ENCODE results near the gene UBAP2.

Gene UBAP2

DNA sequence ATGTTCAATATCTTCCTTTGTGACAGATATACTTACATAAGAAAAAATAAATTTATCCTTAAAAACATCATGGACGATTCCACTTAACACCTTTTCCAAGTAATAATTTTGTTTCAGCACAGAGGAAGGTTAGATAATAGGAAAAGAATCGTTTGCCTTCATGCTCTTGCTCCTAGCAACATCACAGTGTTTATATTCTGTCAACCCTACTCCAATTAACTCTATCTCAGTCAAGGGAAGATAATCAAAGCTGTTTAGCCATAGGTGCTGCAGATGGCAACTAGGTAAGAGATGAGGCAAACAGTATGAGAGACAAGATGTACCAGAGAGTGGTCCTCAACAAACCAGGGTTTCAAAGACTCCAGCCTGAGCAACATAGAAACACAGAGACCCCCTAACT is 55.6 kb downstream of the UBAP2 start:
- in situ Hi-C loops (cut with HindIII; ENCODE audit: low sequenced_read_pairs), result loop anchor here (5.0 kb wide), 1 partner anchor 104 kb away; no protein-coding TSS in a partner anchor

DNA sequence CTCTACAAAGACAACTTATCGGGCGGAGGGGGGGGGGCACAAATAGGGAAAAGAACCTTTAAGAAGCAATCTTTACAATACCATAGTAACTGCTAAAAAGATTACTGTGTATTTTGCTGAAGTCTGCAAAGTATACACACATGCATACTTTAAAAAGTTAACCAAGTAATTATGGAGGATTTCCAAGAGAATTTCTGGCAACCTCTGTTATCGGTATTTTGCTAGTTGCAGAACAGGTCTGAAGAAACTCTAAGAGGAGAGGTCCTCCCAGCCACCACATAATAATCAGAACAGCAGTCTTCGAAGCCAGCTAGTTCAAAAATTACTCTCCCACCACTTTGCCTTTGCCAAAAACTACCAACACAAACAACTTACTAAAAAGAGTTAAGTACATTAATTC is 56.1 kb downstream of the UBAP2 start:
- in situ Hi-C loops (cut with HindIII; ENCODE audit: low sequenced_read_pairs), result loop anchor here (5.0 kb wide), 1 partner anchor 105 kb away; no protein-coding TSS in a partner anchor

- in situ Hi-C loops (cut with HindIII; ENCODE audit: low sequenced_read_pairs), result no loop called here
Measured at GRCh38 chr9:33988219-33988890, 60.3 kb downstream of the UBAP2 start.

GRCh38 chr9:33976414-33976813 is 72.3 kb downstream of the UBAP2 start:
- in situ Hi-C loops (cut with HindIII; ENCODE audit: low sequenced_read_pairs), result no loop called here

GRCh38 chr9:33972698-33973097 is 76.0 kb downstream of the UBAP2 start:
- in situ Hi-C loops (cut with HindIII; ENCODE audit: low sequenced_read_pairs), result no loop called here

- in situ Hi-C loops (cut with HindIII; ENCODE audit: low sequenced_read_pairs), result loop anchor here (5.0 kb wide), 1 partner anchor 38 kb away; no protein-coding TSS in a partner anchor
Measured at GRCh38 chr9:33964086-33964768, 84.5 kb downstream of the UBAP2 start.

DNA sequence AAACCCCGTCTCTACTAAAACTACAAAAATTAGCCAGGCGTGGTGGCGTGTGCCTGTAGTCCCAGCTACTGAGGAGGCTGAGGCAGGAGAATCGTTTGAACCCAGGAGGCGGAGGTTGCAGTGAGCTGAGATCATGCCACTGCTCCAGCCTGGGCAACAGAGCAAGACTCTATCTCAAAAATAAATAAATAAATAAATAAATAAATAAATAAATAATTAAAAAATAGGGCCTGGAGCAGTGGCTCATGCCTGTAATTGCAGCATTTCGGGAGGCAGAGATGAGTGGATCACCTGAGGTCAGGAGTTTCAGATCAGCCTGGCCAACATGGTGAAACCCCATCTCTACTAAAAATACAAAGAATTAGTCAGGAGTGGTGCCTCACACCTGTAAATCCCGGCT is 86.2 kb downstream of the UBAP2 start:
- in situ Hi-C loops (cut with HindIII; ENCODE audit: low sequenced_read_pairs), result loop anchor here (5.0 kb wide), 1 partner anchor 40 kb away; no protein-coding TSS in a partner anchor

GRCh38 chr9:33959725-33960124 is 89.0 kb downstream of the UBAP2 start:
- in situ Hi-C loops (cut with HindIII; ENCODE audit: low sequenced_read_pairs), result loop anchor here (5.0 kb wide), 1 partner anchor 43 kb away; no protein-coding TSS in a partner anchor

DNA sequence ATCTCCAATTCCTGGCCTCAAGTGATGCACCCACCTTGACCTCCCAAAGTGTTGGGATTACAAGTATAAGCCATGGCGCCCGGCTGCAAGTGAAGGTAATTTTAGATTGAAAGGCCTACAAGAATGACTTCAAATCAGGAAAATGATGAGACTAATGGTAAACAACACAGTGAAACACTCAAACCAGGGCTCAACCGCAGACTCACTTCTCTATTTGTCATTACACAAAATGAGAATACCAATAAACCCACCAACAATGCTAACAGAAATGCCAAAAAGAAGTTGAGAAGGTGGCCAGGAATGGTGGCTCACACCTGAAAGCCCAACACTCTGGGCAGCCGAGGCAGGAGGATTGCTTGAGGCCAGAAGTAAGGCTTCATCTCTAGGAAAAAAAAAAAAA is 92.1 kb downstream of the UBAP2 start:
- in situ Hi-C loops (cut with HindIII; ENCODE audit: low sequenced_read_pairs), result no loop called here

DNA sequence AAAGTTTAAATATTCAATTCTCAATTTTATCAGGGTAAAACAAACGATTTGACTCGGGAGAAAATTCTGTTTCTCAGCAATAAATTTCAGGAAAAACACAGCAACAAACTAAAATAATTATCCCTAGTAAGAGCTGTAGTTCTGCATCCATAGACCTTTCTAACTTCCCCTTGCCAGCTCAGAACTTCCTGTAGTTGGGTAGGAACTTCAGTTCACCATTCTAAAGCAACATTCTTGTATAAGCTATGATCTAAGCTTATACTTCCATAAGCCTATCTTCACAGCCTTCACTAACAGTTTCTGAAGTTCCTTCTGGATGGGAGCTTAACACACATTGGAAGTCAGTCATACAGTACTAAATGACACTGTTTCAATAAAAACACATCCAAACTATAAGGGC is 96.6 kb downstream of the UBAP2 start:
- in situ Hi-C loops (cut with HindIII; ENCODE audit: low sequenced_read_pairs), result no loop called here

- in situ Hi-C loops (cut with HindIII; ENCODE audit: low sequenced_read_pairs), result no loop called here
Measured at GRCh38 chr9:33950371-33950770, 98.3 kb downstream of the UBAP2 start.

- in situ Hi-C loops (cut with HindIII; ENCODE audit: low sequenced_read_pairs), result no loop called here
Measured at GRCh38 chr9:33946779-33947535, 101.7 kb downstream of the UBAP2 start.

DNA sequence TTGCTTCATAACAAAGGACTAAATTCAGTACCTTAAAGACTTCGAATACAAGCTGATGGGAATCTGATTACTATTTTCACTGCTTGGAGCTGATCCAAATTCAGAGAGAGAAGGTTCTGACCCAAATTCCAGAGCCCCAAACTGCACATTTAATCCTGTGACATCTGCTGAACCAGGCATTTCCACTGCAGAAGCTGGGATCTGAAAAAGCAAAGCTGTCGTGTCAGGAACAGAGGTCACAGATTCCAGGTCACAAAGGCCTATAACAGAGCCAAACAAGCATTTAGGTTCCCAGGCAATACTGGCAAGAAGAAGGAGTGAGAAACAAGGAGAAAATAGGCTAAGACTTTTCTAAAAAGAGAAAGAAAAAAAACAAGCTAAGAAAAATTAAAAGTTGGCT is 105.3 kb downstream of the UBAP2 start:
- in situ Hi-C loops (cut with HindIII; ENCODE audit: low sequenced_read_pairs), result no loop called here

GRCh38 chr9:33942471-33943083 is 106.1 kb downstream of the UBAP2 start:
- in situ Hi-C loops (cut with HindIII; ENCODE audit: low sequenced_read_pairs), result no loop called here

DNA sequence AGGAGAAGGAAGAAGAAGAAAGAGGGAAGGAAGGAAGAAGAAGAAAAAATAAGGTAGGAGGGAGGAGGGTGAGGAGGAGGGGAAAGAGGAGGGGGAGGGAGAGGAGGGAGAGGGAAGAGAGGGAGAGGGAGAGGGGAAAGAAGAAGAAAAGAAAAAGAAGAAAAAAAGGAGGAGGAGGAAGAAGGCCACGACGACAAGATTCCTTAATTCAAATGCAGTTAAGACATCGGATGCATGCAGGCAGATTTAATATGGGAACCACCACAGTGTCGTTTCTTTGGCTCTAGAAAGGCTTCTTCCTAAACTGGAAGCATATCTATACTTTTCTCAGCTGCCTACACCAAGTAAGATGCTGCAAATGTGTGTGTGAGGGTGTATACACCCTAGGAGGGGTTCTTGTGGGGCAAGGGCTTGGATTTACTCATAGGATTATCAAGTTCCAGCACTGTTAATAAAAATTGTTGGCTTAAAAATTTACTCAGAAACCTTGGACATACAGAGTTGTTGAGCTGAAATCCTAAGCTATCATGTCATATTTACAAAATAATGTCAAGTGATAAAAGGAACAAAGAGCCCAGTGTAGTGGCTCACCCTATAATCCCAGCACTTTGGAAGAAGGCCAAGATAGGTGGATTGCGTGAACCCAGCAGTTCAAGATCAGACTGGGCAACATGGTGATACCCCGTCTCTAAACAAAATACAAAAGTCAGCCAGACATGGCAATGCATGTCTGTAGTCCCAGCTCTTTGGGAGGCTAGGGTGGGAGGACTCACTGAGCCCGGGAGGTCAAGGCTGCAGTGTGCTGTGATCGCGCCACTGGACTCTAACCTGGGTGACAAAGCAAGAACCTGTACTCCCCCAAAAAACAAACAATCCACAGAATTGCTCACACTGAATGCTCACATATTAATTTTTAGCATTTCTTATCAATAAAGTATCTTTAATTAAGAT is 108.5 kb downstream of the UBAP2 start:
- in situ Hi-C loops (cut with HindIII; ENCODE audit: low sequenced_read_pairs), result no loop called here

DNA sequence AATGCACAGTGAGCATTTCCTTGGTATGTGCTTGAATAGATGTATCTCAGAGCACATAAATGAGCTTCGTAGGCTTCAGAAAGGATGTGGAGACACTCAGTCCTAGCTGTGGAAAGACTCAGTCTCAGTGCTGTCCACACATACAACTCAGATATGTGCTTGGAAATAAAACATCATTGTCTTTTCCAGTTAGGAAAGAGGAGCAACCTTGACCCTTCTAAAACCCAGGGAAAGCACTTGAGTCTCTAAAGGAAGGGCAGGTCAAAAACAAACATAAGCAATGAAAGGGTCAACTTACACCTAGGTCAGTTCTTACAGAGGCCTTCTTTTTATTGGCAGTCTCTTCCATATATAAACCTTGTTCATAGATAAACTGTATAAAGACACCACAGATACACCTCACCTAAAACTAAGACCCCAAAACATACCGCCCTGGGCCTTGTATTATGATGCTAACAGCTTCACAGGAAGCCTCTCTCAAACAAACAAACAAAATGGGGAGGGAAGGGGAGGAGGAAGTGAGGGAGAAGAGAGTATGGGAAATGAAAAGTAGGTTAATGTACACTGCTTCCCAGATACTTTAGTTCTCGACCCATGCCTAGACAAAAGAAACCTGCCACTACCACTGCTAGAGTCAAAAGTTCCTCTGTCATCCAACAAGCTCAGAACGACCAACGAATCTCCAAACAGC is 114.4 kb downstream of the UBAP2 start:
- in situ Hi-C loops (cut with HindIII; ENCODE audit: low sequenced_read_pairs), result no loop called here

GRCh38 chr9:33932078-33932807 is 116.4 kb downstream of the UBAP2 start:
- in situ Hi-C loops (cut with HindIII; ENCODE audit: low sequenced_read_pairs), result no loop called here

DNA sequence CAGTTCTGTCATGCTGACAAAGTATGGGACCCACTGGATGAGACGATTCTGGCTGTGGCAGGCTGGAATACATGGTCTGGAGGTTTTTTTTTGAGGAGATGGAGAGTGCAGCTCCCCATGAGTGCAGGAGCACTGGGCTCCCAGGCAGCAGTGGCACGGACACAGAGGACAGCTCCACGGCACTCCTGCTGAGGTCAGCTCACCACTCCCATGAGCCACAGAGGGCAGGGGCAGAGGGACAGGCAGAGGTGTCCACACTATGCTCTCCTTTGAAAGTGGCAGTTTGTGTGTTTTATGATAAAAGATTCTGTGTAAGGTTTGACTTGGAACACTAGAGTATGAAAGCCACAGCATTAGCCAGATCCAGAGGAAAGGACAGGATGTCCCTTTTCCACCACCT is 117.4 kb downstream of the UBAP2 start:
- in situ Hi-C loops (cut with HindIII; ENCODE audit: low sequenced_read_pairs), result no loop called here

DNA sequence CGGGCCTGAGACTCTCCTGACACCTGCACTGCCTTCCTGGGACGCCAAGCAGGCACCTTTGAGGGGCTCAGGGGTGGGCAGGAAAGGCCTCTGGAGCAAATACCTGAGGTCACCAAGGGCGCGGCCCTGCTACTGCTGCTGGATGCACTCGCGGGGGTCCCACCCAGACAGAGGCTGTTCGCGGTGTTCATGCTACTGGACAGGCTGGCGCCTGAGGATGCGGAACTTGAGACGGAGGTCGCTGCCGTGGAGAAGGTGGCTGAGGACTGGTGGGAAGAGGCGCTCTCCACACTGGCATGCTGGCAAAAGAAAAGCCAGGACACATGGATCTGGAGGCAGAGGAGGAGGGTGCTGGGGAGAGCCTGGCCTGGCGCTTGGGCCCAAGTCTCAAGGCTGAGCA is 121.0 kb downstream of the UBAP2 start:
- in situ Hi-C loops (cut with HindIII; ENCODE audit: low sequenced_read_pairs), result loop anchor here (5.0 to 10.0 kb wide), 2 partner anchors 55 to 167 kb away; no protein-coding TSS in a partner anchor

Data from endothelial cell of hepatic sinusoid (primary cell).